T-helper 17 cell (primary cell): ENCODE measurements around the gene NSD1. TPM values are rescaled to one million over a fixed set of nuclear protein-coding genes. Genes with fewer than 3 reads are reported as not detected.

ENCODE experiments used
- ATAC-seq: fragments of 150-1000 bp; cut with Tn5 transposase; 2 replicates; pipeline ENCODE4 v1.10.0; 2021; ENCODE audit warnings: mild to moderate bottlenecking, moderate library complexity
- DNase-seq, 3 donors: peaks; one replicate each; pipeline versions ENCODE4 v3.0.0 to v3.0.0-alpha.2; 2020 to 2021
- H3K9me3 ChIP-seq: one replicate; pipeline ENCODE4 v1.7.0; 2013; ENCODE audit warnings: low read length, mild to moderate bottlenecking; ENCODE audit not compliant: control insufficient read depth, poor library complexity, severe bottlenecking
- H3K27ac Mint-ChIP-seq: one replicate; pipeline ENCODE4 v1.8.0; 2022; ENCODE audit warnings: mild to moderate bottlenecking, moderate library complexity, mixed read lengths
- H3K27me3 Mint-ChIP-seq: one replicate; pipeline ENCODE4 v1.8.0; 2022; ENCODE audit warnings: mixed read lengths
- H3K36me3 Mint-ChIP-seq: one replicate; pipeline ENCODE4 v1.8.0; 2022; ENCODE audit warnings: low read depth, mixed read lengths
- H3K4me1 Mint-ChIP-seq: one replicate; pipeline ENCODE4 v1.8.0; 2022; ENCODE audit warnings: mild to moderate bottlenecking, mixed read lengths
- H3K4me3 Mint-ChIP-seq: one replicate; pipeline ENCODE4 v1.8.0; 2022; ENCODE audit warnings: mild to moderate bottlenecking, moderate library complexity, mixed read lengths
- total RNA-seq, 4 donors: library from RNA in 2 of 4; stranded (reverse) in 2 of 4; gene quantifications; one replicate each; pipeline ENCODE4 v1.2.3 and lab custom pipeline; 2022 to 2026

Gene NSD1
- total RNA-seq, 2 donors from 2014 or later, result 103 TPM

DNA sequence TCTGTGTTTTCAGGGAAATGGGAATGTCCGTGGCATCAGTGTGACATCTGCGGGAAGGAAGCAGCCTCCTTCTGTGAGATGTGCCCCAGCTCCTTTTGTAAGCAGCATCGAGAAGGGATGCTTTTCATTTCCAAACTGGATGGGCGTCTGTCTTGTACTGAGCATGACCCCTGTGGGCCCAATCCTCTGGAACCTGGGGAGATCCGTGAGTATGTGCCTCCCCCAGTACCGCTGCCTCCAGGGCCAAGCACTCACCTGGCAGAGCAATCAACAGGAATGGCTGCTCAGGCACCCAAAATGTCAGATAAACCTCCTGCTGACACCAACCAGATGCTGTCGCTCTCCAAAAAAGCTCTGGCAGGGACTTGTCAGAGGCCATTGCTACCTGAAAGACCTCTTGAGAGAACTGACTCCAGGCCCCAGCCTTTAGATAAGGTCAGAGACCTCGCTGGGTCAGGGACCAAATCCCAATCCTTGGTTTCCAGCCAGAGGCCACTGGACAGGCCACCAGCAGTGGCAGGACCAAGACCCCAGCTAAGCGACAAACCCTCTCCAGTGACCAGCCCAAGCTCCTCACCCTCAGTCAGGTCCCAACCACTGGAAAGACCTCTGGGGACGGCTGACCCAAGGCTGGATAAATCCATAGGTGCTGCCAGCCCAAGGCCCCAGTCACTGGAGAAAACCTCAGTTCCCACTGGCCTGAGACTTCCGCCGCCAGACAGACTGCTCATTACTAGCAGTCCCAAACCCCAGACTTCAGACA lies 160.4 kb downstream of the NSD1 start:
- Mint-ChIP-seq H3K4me1 (peaks cover 18% of the 10 kb centered on the region), H3K4me3 (no peak overlapping the region), H3K27ac (no peak overlapping the region), H3K27me3 (no peaks in the 10 kb centered on the region), H3K36me3 (peaks cover 10% of the 10 kb centered on the region)
- DNase-seq (no peak), ATAC-seq (no peak)
- H3K9me3 ChIP-seq, result no peaks in the 10 kb centered on the region

DNA sequence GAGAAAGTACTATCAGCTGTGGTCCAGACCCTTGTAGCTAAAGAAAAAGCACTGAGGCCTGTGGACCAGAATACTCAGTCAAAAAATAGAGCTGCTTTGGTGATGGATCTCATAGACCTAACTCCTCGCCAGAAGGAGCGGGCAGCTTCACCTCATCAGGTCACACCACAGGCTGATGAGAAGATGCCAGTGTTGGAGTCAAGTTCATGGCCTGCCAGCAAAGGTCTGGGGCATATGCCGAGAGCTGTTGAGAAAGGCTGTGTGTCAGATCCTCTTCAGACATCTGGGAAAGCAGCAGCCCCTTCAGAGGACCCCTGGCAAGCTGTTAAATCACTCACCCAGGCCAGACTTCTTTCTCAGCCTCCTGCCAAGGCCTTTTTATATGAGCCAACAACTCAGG lies 161.1 kb downstream of the NSD1 start:
- peaks cover 10% of the 10 kb centered on the region for H3K36me3 Mint-ChIP-seq
- peaks cover 21% of the 10 kb centered on the region for H3K4me1 Mint-ChIP-seq
- DNase-seq (no peak), ATAC-seq (no peak)
- peak overlapping the region; percentile 67 for H3K27ac Mint-ChIP-seq
- H3K4me3 Mint-ChIP-seq, result peak overlapping the region; percentile 7
- H3K27me3 Mint-ChIP-seq, result no peaks in the 10 kb centered on the region
- no peaks in the 10 kb centered on the region for H3K9me3 ChIP-seq

DNA sequence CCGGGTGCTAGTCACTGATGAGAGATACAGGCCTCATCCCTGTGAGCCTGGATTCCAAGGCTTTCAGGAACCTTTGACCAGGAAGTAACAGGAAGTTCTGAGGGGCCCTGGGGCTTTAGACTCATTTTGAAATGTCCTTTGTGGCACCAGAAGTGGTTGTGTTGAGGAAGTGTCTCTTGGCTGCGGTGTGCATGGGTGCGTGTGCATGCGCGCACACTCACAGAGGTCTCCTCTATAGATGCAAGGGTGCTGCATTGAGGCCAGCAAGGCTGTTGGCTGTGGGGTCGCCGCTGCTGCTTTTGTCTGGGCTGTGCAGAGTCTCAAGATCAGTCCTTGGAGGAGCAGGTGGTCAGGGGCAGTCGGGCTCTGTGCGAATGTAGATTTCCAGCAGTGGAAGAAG lies 162.4 kb downstream of the NSD1 start:
- Mint-ChIP-seq H3K4me1 (peaks cover 30% of the 10 kb centered on the region), H3K27ac (peak overlapping the region; percentile 67), H3K4me3 (peak overlapping the region; percentile 25), H3K27me3 (no peaks in the 10 kb centered on the region), H3K36me3 (peaks cover 8% of the 10 kb centered on the region)
- no peaks in the 10 kb centered on the region for H3K9me3 ChIP-seq
- DNase-seq (no peak), ATAC-seq (no peak)

DNA sequence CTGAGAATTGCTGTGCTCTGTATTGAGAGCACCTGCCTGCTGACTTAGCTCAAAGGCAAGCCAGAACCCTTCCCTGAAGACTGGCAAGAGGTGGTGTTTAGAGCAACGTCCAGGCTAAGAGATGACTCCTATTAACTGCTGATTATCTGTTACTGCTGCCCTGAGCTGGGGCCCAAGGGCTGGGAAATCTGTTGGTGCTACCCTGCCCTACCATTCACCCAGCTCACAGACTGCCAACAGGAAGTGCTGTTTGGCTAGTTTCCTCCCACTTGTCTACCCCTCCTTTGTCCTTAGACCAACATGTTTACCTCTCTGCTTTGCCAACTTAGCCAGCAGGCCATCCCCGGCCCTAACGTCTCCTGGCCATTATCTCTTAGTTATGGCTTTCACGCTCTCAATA lies 163.0 kb downstream of the NSD1 start:
- peak overlapping the region; percentile 66 for H3K4me3 Mint-ChIP-seq
- DNase-seq, result no peak
- H3K27me3 Mint-ChIP-seq, result no peaks in the 10 kb centered on the region
- peaks cover 33% of the 10 kb centered on the region for H3K4me1 Mint-ChIP-seq
- no peak for ATAC-seq
- no peaks in the 10 kb centered on the region for H3K9me3 ChIP-seq
- H3K36me3 Mint-ChIP-seq, result peaks cover 8% of the 10 kb centered on the region
- H3K27ac Mint-ChIP-seq, result peak overlapping the region; percentile 67

DNA sequence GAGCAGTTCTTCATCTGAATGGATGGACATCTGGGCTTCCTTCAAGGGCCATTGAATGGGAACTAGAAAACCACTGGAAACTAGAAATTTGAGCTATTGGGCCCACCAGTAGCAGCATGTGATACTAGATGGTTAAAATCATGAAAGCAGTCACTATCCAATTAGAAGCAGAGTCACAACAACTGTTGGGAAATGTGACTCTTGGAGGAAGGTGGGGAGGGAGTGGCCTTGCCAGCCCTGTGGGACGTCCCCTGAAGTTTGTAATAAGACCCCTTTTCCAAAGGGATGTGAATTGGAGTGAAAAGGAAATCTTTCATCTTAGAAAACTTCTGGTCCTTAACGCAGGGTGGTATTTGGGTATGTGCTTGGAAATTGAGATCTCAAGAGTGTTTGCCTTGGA lies 164.3 kb downstream of the NSD1 start:
- H3K27me3 Mint-ChIP-seq, result no peaks in the 10 kb centered on the region
- no peak overlapping the region for H3K4me3 Mint-ChIP-seq
- DNase-seq (no peak), ATAC-seq (no peak)
- H3K4me1 Mint-ChIP-seq, result peaks cover 40% of the 10 kb centered on the region
- no peak overlapping the region for H3K27ac Mint-ChIP-seq
- no peaks in the 10 kb centered on the region for H3K36me3 Mint-ChIP-seq
- H3K9me3 ChIP-seq, result no peaks in the 10 kb centered on the region

DNA sequence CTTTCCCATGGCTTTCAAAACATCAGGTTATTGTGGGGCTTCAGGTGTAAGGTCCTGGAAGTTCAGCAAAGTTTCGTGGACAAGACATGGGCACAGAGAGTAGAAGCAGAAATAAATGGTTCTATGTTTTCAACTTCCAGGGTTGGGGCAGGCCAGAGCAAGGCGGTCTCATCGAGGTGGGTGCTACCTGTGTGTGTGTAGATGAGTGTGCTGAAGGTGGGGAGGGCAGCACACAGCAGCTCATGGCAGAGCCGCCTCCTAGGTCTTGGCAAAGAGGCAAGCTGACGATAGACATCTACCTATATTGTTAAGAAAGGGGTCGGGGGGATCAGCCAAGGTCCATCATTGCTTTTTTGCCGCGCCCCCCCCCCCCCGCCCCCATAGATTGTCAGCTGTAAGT lies 166.1 kb downstream of the NSD1 start:
- Mint-ChIP-seq H3K36me3 (no peaks in the 10 kb centered on the region), H3K4me1 (peaks cover 48% of the 10 kb centered on the region)
- no peak for ATAC-seq

DNA sequence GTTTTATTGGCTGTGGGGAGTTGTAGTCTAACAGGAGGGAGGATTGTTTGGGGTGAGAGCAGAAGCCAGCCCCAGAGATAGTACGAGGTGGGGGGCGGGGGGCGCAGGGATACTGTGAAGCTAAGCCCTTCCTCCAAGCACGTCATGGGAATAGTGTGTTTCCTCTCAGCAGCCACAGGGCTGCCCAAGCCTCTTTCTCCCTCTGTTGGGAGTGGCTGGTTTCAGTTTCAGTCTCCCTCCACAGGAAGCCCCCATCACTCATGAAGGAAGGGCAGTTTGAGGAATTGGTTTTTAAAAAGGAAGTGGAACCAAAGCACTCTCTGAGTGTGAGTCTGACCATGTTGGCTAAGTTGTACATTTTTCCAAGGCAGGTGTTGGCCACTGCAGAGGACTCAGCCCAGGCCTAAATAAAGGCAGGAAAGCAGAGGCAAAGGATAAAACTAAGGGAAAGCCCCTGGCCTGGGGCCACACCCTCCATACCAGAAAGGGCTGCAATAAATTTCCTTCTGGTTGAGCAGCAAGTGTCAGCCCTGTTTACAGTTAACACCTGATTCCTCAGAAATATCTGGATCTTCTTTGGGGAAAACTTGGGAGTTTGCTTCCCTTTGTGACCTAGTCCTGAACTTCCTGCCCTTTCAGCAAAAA lies 166.8 kb downstream of the NSD1 start:
- Mint-ChIP-seq H3K36me3 (no peaks in the 10 kb centered on the region), H3K27me3 (no peaks in the 10 kb centered on the region), H3K27ac (peak overlapping the region; percentile 93), H3K4me1 (peaks cover 55% of the 10 kb centered on the region), H3K4me3 (peak overlapping the region; percentile 77)
- no peak for DNase-seq
- H3K9me3 ChIP-seq, result no peaks in the 10 kb centered on the region
- peak; percentile 54 for ATAC-seq

More for the DNA sequence above, 166.1 kb downstream of the NSD1 start:
- Mint-ChIP-seq H3K27ac (peak overlapping the region; percentile 93), H3K27me3 (no peaks in the 10 kb centered on the region), H3K4me3 (no peak overlapping the region)
- DNase-seq, result no peak
- no peaks in the 10 kb centered on the region for H3K9me3 ChIP-seq

DNA sequence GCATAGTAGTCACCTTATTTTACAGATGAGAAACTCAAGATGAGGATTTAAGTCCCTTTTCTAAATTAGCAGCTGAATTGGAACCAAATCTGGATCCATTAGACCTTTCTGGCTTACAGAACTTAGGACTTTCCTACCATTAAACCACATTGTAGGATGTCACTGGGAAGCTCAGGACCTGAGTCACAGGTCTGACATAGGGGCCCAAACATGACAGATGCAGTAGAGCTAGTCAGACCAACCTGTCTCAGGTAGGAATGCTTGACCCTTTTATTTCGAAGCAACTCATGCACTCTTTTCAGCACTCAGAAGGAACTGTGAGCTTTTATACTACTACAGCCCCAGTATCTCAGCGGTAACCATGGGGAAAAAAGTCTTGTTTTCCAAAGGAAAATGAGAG lies 167.4 kb downstream of the NSD1 start:
- no peaks in the 10 kb centered on the region for H3K36me3 Mint-ChIP-seq

DNA sequence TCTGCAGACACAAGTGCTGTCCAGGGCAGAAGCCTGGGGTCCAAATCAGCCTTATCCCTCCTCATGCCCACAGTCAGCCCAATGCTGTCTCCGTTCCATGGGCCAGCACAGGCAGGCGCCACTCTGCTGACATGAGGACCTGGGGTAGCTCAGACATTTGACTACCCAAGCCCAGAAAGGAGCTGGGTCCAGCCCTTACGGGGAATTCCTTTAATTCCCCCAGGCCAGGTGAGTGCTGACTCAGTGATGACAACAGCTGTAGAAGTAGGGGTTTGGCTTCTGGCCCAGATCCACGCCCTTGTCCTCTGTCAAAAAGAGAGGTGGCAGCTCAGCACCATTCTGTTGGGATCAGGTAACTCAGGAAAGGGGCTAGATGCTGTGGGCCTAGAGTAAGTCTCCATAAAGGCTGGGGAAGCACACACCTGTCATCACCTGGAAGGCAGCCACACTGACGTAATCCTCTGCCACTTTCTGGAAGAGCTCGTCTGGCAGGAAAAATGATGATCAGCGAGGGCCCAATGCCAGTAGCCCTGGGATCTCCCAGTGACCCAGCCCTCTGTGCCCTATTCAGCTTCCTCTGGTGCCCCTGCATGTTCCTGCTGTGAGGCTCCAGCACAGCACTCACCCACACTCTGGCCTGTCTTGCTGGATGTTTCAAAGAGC lies 168.1 kb downstream of the NSD1 start:
- H3K4me3 Mint-ChIP-seq, result peak overlapping the region; percentile 93
- peak overlapping the region; percentile 89 for H3K27ac Mint-ChIP-seq
- H3K36me3 Mint-ChIP-seq, result no peaks in the 10 kb centered on the region
- no peaks in the 10 kb centered on the region for H3K9me3 ChIP-seq
- no peaks in the 10 kb centered on the region for H3K27me3 Mint-ChIP-seq
- no peak for ATAC-seq
- H3K4me1 Mint-ChIP-seq, result peaks cover 45% of the 10 kb centered on the region
- no peak for DNase-seq

More for the DNA sequence above, 167.4 kb downstream of the NSD1 start:
- H3K9me3 ChIP-seq, result no peaks in the 10 kb centered on the region
- H3K27me3 Mint-ChIP-seq, result no peaks in the 10 kb centered on the region
- ATAC-seq (no peak), DNase-seq (no peak)
- peak overlapping the region; percentile 77 for H3K4me3 Mint-ChIP-seq
- H3K4me1 Mint-ChIP-seq, result peaks cover 49% of the 10 kb centered on the region
- peak overlapping the region; percentile 93 for H3K27ac Mint-ChIP-seq

DNA sequence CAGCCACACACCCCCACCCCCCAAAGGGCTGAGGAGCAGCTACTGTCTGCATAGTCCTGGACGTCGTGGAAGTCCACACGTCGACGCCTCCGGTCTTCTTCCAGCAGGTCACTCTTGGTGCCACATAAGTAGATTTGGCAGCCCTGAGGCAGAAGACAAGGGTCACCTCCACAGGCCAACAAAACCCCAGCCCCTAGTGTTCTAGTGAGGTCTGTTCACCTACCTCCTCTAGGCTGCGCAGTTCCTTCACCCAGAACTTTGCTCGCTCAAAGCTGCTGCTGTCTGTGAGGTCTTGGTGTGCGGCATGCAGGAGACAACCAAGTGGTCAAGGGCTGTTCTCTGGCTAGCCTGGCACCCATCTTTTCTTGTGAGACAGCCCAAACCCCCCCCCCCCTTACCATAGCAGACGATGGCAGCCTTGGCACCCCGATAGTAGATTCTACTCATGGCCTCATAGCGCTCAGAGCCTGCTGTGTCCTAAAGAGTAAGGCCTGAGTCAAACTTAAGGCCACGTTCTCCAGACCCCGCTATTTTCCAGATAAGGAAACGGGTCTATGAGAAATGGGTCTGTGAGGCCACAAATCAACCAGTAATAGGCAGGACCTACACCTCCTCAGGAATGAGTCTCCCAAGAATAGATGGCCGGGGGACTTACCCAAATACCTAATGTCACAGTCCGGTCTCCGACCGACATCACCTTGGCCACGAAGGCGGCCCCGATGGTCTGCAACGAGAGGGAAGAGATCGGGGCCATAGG lies 169.0 kb downstream of the NSD1 start:
- DNase-seq, result no peak
- Mint-ChIP-seq H3K27me3 (no peaks in the 10 kb centered on the region), H3K27ac (peak overlapping the region; percentile 89)

DNA sequence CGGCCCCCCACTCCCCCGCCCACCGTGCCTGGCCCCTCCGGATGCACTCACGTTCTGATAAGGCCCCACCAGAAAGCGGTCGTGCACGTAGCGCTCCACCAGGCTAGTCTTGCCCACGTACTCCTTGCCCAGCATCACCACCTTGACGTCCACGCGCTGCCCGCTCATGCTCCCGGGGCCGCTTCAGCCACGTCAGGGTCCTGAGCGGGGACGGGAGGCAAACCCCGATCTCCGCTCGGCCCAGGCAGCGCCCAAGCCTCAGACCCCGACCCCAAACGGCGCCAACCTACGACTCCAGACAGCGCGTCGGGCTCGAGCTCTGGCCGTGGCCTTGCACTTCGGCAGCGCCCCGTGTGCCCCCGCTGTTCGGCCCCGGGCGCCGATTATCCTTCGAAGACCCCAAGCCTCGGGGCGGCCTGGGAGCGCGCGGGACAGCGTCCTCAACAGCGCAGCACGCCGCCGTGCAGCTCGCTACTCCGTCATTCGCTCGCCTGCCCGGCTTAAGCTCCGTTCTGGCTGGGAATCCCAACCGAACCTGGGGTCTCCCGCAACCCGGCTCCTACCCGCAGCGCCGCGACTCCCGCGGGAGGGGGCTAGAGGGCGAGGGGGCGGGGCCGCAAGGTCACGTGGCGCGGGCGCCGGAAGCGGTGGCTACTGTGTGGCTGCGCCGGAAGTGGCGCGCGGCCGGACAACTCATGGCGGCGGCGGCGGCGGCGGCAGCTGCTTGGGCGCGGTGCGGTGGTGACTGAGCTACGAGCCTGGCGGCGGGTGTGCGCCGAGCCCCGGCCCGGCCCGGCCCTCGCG lies 169.8 kb downstream of the NSD1 start, which contains the start of the genes PRELID1 and RAB24:
Gene PRELID1, plus strand, starts transcription at position 679 of the 804 bp plus-strand sequence. CDS start 187 bp downstream, outside the sequence.
Gene RAB24, minus strand, starts transcription at position 599 of the 804 bp plus-strand sequence. Its CDS starts 431 bp downstream, at position 168.
- H3K27me3 Mint-ChIP-seq, result no peaks in the 10 kb centered on the region
- H3K36me3 Mint-ChIP-seq, result no peaks in the 10 kb centered on the region
- no peaks in the 10 kb centered on the region for H3K9me3 ChIP-seq
- DNase-seq (peak; percentile 82 to 87 (median 85)), ATAC-seq (peak; percentile 70)
- peak within 1 kb of the TSS; percentile 93 for H3K4me3 Mint-ChIP-seq
- H3K4me1 Mint-ChIP-seq, result peaks cover 50% of the 10 kb centered on the region
- H3K27ac Mint-ChIP-seq, result peak within 1 kb of the TSS; percentile 89

More for the DNA sequence above, 169.0 kb downstream of the NSD1 start:
- H3K36me3 Mint-ChIP-seq, result no peaks in the 10 kb centered on the region
- ATAC-seq, result no peak
- peaks cover 47% of the 10 kb centered on the region for H3K4me1 Mint-ChIP-seq
- peak overlapping the region; percentile 93 for H3K4me3 Mint-ChIP-seq
- H3K9me3 ChIP-seq, result no peaks in the 10 kb centered on the region

DNA sequence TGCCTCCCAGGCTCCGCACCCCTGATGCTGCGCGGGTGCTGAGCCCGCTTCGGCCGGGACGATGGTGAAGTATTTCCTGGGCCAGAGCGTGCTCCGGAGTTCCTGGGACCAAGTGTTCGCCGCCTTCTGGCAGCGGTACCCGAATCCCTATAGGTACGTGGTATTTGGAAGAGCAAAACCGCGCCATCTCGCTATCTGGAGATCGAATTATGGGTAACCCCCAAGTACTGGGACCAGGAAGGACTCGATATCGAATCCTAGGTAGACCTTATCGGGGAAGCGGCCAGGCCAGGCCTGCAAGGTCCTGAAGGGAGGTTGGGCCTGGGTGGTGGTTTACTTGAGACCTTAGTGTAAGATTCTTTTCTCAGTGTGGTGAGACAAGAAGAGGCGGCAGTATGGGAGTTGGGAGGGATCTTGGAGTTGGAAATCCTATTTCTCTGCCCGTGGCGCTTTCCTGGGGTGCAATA lies 170.4 kb downstream of the NSD1 start:
- H3K4me1 Mint-ChIP-seq, result peaks cover 53% of the 10 kb centered on the region
- peak overlapping the region; percentile 89 for H3K27ac Mint-ChIP-seq
- H3K36me3 Mint-ChIP-seq, result no peaks in the 10 kb centered on the region
- no peaks in the 10 kb centered on the region for H3K9me3 ChIP-seq
- peak overlapping the region; percentile 93 for H3K4me3 Mint-ChIP-seq
- no peaks in the 10 kb centered on the region for H3K27me3 Mint-ChIP-seq
- ATAC-seq (peak; percentile 10), DNase-seq (no peak)
